ENCODE data around the gene GAS6.

GAS6 gene

DNA sequence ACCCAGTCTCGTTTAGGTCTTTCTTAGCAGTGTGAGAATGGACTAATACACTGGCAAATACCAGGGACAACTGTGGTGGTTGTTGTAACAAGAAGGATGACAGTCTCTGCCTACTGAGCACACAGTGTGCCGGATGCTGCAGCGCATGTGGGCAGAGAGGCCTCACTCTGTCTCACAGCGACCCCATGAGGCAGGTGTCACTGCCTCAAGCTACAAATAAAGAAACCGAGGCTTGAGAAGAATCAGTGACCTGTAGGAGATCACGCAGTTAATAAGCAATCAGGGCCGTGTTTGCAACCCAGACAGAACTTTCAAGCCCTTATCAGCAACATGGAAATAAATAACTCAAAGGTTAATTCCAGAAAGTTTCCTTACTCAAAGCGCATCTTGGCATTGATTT is 40.5 kb upstream of the GAS6 start:
- no peak overlapping the region for H3K4me3 ChIP-seq (ENCODE audit: low read depth, low read length)
- DNase-seq (ENCODE audit: low read depth): peak; percentile 48
- TF ChIP-seq, protein P1, sequence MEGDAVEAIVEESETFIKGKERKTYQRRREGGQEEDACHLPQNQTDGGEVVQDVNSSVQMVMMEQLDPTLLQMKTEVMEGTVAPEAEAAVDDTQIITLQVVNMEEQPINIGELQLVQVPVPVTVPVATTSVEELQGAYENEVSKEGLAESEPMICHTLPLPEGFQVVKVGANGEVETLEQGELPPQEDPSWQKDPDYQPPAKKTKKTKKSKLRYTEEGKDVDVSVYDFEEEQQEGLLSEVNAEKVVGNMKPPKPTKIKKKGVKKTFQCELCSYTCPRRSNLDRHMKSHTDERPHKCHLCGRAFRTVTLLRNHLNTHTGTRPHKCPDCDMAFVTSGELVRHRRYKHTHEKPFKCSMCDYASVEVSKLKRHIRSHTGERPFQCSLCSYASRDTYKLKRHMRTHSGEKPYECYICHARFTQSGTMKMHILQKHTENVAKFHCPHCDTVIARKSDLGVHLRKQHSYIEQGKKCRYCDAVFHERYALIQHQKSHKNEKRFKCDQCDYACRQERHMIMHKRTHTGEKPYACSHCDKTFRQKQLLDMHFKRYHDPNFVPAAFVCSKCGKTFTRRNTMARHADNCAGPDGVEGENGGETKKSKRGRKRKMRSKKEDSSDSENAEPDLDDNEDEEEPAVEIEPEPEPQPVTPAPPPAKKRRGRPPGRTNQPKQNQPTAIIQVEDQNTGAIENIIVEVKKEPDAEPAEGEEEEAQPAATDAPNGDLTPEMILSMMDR (conservative IDR thresholded peaks at IDR 0.05; ENCODE audit: low read depth, low read length): peak; percentile 77

DNA sequence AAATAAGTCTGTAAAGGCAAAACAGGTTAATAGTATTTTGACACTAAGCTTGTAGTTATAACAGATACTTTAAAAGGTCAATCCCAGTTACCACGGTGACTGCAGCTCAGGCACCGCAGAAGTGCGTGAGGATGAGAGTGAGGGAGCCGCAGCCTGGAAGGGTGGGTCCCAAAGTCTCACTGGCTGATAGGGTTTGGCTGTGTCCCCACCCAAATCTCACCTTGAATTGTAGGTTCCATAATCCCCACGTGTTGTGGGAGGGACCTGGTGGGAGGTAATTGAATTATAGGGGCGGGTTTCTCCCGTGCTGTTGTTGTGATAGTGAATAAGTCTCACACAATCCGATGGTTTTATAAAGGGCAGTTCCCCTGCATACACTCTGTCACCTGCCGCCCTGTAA is 40.0 kb upstream of the GAS6 start:
- DNase-seq (ENCODE audit: low read depth): no peak
- no peak overlapping the region for H3K4me3 ChIP-seq (ENCODE audit: low read depth, low read length)
- TF ChIP-seq, protein P1 (conservative IDR thresholded peaks at IDR 0.05; ENCODE audit: low read depth, low read length): no peak

DNA sequence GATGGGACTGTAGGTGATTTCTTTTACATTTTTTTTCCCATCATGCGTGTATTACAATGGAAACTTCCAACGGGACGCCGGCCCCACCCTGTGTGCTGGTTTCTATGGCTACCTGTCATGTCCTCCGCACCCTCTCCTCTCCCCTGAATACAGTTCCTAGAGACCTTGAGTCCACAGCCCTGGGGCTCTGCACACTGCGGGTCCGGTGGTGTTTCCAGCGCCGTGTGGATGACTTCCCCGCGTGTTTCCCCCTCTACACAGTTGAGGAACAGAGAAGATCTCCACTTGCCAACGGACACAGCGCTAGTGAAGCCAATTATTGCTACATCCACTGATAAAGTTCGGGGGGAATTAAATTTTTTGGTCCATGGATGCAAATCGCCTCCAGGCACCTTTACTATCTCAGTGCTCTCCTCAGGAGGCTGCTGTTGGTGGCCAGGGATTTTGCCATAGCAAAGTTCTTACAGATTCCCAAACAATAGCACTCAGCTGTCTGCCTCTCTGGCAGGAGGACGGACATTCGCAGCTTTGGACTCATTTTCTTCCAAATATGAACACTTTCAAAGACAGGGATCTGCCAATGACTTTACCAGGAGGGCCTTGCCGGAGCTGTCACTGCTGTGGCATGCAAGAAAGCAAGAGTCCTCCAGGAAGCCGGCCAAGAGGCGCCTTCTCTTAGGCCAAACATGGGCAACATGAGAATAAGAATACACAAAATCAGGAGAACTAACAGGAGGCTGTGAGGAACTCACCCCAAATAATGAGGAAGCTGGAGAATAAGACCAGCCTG is 39.3 kb upstream of the GAS6 start:
- DNase-seq (ENCODE audit: low read depth): no peak
- TF ChIP-seq, protein P1 (conservative IDR thresholded peaks at IDR 0.05; ENCODE audit: low read depth, low read length): no peak
- no peak overlapping the region for H3K4me3 ChIP-seq (ENCODE audit: low read depth, low read length)

DNA sequence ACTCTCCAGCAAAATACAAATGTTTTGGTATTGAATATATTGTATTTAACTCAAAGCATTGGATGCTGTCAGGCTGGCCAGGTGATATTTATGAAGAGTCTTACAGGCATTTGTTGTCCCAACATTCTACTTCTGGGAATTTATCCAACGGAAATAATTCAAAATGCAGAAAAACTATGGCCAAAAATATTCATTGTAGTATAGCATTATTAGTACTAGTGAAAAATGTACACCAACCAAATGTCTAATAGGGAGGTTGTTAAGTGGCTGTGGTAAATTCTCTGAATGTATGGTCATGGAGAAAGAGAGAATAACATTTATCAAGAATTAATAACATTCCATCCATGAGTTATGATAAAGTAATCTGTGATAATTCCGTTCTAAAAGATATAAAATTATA is 38.6 kb upstream of the GAS6 start:
- no peak overlapping the region for H3K4me3 ChIP-seq (ENCODE audit: low read depth, low read length)
- TF ChIP-seq, protein P1 (conservative IDR thresholded peaks at IDR 0.05; ENCODE audit: low read depth, low read length): no peak
- no peak for DNase-seq (ENCODE audit: low read depth)

DNA sequence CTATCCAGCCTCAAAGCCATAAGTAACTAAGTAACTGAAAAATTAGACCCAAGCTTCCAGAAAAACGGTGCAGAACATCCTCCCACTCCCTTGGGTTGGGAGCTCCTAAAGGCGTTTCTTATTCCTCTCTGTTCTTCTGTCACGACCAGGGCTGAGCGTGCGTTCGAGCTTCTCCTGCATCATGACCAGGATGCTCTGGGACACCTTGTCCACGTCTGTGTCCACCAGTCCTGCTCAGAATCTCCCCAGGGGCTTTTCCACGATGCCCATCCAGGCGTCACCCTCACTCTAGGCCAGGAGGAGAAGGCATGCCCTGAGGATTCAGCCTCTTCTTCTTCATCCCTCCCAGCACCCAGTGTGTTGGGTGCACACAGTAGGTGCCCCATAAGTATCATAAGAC is 37.8 kb upstream of the GAS6 start:
- H3K4me3 ChIP-seq (ENCODE audit: low read depth, low read length): no peak overlapping the region
- TF ChIP-seq, protein P1 (conservative IDR thresholded peaks at IDR 0.05; ENCODE audit: low read depth, low read length): no peak
- DNase-seq (ENCODE audit: low read depth): no peak

DNA sequence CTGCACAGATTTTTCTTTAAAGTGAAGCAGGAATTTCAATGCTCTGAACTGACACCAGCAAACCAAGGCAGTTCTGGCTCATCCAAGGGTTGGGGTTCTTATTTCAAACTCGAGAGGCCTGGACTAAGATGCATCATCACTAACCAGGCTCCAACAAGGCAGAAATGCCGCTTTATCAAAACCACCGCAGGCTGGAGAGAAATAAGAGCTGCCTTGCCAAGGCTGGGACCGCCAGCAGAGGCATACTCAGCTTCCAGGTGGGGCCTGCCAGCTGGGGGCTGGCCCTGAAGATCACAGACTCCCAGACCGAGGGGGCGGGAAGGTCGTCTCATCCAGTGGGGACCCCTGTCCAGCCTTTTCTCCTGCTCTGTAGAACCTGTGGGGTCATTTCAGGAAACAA is 37.4 kb upstream of the GAS6 start:
- DNase-seq (ENCODE audit: low read depth): no peak
- TF ChIP-seq, protein P1 (conservative IDR thresholded peaks at IDR 0.05; ENCODE audit: low read depth, low read length): no peak
- H3K4me3 ChIP-seq (ENCODE audit: low read depth, low read length): no peak overlapping the region

DNA sequence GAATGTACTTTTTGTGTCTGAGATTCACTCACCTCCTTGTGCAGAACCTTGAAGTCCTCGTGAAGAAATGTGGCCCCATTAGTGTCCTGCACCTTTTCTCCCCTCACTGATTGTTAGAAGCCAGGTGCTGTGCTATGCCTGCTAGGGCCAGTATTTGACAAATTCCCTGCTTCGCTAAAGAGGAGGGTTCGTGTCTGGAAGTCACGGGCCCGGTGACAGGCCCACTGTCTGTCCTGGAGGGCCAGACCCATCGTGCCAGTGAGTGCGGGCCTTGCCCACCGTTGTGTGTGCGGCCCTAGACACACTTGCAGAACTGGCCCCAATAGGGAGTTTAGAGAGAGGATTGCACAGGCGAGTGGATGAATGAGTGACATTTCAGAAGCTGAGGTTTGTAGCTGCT is 36.8 kb upstream of the GAS6 start:
- no peak overlapping the region for H3K4me3 ChIP-seq (ENCODE audit: low read depth, low read length)
- no peak for DNase-seq (ENCODE audit: low read depth)
- TF ChIP-seq, protein P1 (conservative IDR thresholded peaks at IDR 0.05; ENCODE audit: low read depth, low read length): no peak

All from choroid plexus epithelial cell (primary cell).